ENCODE results near the gene GTF2A1L.

DNA sequence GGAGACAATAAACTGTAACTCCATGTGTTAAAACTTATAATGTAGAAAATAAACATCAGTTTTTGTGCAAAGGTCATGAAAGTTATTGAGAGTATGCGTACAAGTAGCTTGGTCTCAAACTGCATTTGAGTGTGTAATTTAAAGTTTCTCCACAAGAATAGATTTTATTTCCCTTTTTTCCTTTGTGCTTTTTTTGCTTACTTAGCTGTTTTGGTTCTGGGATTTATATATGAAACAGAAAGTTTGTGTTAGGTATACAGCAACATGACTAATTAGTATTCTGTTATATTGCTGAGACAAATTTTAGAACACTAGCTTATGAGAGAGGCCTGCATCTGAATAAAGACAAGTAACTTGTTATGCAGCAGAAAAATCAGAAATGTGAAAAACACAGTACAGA lies 67.5 kb downstream of the GTF2A1L start:
- TF ChIP-seq, protein P1, sequence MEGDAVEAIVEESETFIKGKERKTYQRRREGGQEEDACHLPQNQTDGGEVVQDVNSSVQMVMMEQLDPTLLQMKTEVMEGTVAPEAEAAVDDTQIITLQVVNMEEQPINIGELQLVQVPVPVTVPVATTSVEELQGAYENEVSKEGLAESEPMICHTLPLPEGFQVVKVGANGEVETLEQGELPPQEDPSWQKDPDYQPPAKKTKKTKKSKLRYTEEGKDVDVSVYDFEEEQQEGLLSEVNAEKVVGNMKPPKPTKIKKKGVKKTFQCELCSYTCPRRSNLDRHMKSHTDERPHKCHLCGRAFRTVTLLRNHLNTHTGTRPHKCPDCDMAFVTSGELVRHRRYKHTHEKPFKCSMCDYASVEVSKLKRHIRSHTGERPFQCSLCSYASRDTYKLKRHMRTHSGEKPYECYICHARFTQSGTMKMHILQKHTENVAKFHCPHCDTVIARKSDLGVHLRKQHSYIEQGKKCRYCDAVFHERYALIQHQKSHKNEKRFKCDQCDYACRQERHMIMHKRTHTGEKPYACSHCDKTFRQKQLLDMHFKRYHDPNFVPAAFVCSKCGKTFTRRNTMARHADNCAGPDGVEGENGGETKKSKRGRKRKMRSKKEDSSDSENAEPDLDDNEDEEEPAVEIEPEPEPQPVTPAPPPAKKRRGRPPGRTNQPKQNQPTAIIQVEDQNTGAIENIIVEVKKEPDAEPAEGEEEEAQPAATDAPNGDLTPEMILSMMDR (IDR thresholded peaks at IDR 0.05), result no peak
- TF ChIP-seq POLR2A (IDR thresholded peaks at IDR 0.05), result no peak

All from body of pancreas (tissue), 4 donors.